GM19023 (cell line): ENCODE results near the gene ALPL.
"Not testable (repeated sequence)": the region's sequence is repeated elsewhere in the genome, so short reads cannot be mapped to it uniquely, and the experiment has no call there.

Source experiments
- ATAC-seq: cut with Tn5 transposase; IDR thresholded peaks from one replicate; pipeline ENCODE4 v1.9.1; 2021; ENCODE audit warnings: mild to moderate bottlenecking, moderate library complexity; ENCODE audit not compliant: unreplicated experiment

ALPL gene

DNA sequence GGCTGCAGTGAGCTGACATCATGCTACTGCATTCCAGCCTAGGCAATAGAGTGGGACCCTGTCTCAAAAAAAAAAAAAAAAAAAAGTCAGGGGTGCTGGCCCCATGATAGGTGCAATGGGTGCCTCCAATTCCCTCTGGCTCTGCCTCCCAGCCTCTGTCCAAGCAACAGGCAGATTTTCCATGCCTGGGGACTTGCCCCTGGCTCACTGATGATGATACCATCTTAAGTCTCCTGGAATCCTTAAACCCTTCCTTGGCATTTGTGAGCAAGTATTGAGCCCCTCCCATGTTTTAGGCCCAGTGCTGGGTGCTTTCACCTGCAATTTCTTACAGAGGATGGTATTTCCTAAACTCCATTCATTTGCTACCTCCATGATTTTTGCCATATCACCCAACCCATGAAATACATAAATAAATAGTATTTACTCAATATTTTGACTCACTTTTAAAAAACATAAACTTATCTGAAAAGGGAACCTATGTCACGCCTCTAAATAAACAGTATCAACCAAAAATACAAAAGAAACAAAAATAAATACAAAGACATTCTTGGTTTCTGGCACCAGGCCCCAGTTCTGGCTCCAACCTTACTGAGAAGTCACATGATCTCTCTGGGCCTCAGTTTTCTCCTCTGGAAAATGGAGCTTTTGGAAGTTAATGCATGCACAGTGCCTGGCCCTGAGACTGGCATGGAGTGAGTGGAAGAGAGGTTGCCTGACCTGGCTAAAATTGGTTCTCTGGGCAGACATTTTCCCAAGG, 1.5 kb upstream of the ALPL start:
- no peak for ATAC-seq

DNA sequence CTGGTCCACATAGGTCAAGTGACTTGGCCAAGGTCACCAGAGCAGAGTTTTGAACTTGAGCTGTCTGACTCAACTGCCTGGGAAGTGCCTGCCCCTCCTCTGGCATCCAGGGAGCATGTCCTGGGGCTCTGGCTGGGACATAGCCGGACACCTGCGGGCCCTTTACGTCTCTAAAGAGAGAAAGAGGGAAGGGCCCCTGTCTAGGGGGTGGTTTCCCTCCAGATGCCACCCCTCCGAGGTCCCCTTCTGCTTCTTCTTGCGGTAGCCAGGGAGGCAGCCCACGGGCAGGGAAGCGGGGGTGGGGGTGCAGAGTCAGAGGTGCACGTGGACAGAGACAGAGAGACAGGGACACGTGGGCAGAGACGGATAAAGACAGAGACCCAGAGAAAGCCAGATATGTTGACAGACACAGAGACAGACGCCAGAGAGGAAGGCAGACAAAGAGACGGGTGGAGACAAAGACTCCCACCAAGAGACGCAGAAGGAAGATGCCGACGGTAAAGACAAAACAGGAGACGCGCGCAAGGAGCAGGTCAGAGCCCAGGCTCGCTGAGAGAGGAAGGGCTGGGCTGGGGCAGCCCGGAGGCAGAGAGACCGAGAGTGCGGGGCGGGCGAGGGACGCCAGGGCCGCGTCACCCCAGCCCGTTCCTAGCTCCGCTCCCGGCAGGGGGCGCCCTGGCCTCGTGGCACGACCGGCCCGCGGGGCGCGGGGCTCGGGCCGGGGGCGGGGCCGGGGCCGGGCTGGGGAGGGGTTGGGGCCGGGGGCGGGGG, 458 bp upstream of the ALPL start:
- ATAC-seq, result no peak

DNA sequence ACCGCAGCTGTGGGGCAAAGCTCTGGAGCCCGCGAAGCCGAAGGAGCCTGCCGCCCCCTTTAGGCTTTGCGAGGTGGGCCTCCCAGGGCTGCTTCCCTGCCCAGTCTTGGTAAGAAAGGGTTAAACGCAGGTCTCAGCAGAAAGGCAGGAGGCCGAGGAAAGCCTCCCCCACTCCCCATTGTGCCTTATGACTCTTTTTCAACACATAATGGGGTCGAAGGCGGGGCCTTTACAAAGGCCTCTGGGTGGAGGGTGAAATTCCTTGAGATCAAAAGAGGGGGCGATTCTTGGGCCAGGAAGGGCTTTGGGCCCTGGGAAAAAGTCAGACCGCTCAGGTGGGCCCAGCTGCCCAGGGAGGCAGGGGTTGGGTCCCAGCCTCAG, 880 bp downstream of the ALPL start:
- no peak for ATAC-seq

DNA sequence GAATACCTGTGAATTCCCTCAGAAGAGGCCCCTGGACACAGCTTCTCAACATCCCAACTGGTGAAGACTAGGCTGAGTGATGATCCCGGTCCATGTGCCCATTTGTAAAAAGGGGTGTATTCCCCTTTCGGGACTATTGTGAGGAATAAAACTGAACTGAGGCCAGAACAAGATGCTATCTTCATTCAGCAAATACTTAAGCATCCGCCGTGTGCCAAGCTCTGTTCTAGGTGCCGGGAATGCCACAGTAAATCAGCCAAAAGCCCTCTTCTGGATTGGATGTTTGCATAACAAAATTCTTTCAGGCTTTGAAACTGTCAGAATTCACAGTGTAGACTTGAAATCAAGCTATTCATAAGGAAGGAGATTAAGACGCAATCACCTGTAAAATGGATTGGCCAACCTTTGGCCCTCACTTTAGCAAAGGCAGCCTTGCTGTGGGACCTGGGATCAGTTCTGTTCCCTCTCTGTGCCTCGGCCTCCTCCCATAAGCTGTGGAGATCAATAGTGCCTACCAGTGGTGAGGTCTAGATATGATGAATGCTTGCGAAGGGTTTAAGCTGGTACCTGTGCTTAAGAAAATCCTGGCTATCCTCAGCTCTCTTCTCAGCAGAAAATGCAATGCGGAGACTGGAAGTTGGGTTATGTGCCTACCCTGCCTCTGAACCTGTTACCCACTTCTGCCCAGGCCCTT, 1.8 kb downstream of the ALPL start:
- no peak for ATAC-seq

DNA sequence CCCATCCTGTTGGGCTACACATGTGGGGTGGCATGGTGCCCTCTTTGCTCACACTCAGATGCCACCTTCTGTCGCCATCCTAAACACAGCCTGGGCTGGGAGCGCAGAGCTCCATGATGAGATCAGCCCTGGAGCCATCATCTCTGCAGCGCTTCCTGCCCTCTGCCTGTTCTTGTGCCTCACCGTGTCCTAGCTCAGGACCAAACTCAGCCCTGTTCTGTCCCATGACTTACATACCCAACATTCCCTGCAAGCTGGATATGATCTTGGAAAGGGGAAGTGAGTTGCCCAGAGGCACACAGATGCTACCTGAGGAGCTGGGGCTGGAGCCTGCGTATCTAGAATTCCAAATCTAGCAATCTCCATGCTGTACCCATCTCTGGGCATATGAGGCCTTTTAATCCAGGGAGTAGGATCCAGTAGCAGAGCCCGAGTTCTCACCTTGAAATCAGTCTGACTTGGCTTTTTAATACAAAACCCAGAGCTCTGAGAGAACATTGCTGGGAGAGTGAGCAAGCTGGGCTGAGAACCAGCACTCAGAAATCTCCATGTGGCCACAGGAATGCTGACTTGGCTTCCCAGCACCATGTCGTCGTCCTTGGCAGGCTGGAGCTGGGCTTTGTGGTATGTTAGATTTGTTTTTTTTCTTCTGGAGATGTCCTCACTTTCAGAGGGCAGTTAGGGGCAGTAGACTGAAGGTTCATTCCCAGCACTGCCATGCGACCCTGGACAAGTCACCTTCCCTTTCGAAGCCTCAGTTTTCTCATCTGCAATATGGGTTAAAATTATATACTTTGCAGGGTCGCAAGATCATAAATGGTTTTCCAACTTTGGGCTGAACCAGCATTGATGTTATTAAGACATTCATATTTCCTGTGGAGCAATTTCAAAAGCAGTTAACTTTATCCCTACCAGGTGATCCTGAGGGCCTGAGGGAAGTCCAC, 2.6 kb downstream of the ALPL start:
- no peak for ATAC-seq

DNA sequence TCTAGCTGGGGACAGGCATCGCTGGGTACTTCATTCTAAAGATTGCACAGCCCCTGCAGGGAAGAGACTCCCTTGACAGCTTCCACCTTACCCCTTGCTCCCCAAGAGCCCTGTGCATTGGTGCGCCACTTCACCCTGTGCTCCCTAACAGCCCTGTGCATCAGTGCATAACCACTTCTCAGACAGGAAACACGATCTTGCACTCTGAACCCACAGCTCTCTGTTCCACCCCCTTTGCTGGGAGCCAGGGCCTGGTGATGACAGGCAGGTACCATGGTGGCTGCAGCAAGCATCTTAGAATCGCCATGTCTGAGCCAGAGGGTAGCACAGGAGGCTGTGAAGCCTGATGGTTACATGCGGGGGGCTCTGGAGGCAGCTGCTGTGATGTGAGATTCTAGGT, 5.0 kb downstream of the ALPL start:
- ATAC-seq, result no peak

DNA sequence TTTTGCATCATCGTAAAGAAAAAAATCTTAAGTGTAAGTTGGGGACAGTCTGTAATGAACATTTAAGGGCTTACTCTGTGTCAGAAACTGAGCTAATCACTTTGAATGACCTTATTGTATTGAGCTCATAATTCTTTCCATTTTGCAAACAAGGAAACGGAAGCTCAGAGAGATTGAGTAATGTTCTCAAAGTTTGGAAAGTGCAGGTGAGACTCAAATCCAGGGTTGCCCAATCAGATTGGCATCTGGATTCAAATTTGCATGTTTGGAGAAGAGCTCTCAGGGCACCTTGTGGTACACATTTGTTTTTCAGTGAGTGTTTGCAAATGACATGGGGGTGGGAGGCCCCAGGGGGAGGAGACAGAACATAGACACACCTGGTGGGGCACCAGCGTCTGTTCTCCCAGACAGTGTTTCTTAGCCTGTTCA, 8.0 kb downstream of the ALPL start:
- no peak for ATAC-seq

DNA sequence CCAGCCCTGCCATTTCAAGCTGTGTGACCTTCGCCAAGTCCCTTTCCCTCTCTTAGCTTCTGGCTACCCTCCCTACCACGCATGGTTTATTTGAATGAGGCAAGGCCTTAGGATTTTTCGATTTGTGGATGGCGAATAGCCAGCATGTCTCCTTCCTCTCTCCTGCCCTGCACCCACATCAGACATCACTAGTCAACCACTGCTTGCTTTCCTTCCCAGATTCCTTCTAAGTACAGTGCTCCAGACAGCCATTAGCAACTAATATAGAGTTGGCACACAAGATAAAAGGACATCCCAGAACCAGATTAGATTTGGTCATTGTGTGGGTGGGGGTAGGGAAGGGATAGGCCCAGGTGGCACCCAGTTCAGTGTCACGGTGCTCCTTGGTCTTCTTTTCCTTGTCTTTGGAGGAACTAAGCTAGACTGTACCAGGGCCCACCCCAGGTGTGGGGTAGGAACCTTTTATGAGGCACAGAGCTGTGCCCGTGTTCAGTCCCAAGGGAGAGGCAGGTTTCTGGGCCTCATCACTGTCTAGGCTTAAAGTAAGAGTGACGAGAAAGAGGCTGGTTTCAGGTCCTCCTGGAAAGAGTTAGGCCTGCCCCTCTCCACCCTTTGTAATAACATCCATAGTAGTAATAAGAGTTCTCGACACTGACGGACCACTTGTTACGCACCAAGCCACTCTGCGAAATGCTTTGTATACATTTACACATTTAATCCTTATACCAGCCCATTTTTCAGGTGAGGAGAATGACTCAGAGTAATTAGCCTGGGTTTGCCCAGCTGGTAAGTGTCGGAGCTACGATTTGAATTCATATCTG, 8.6 kb downstream of the ALPL start:
- ATAC-seq, result no peak

DNA sequence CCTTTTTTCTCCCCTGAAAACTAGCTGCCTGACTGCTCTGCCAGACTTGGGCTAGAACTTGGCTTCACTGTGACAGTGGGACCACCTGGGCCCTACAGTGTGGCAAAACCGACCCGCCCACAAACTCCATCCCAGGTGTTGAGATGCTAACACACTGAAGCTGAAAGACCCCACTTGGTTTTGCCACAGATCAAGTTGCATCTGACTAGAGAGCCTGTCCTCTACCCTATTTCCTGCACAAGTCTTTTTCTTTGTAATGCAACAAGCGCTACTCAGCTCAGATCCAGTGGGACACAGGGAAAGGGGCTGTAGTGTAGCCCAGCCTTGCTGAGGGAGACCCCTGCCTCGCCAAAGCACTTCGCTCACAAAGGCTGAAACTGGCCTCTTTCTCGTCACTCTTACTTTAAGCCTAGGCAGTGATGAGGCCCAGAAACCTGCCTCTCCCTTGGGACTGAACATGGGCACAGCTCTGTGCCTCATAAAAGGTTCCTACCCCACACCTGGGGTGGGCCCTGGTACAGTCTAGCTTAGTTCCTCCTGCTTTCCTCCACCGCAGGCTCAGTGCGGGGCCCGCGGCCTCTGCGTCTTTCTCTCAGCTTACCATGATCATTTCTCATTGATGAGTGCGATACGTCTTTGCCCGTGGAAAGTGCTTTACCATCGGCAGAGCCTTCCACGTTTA, 9.7 kb downstream of the ALPL start:
- no peak for ATAC-seq

DNA sequence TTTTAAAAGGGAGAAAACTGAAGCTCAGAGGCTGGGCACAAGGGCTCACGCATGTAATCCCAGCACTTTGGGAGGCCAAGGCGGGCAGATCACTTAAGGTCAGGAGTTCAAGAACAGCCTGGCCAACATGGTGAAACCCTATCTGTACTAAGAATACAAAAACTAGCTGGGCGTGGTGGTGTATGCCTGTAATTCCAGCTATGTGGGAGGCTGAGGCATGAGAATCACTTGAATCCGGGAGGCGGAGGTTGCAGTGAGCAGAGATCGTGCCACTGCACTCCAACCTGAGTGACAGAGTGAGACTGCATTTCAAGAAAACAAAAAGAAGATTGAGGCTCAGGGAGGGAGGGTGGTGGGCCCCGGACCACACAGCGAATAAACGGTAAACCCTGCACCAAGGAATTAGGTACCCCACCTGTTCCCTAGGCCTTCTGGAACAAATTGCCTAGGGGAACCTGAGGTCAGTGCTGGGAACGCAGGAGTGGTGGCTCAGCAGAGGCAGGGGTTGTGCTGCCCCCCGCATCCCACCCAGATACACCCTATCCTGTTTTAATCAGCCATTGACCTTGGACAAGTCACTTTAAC, 10.4 kb downstream of the ALPL start:
- not testable (repeated sequence) for ATAC-seq

DNA sequence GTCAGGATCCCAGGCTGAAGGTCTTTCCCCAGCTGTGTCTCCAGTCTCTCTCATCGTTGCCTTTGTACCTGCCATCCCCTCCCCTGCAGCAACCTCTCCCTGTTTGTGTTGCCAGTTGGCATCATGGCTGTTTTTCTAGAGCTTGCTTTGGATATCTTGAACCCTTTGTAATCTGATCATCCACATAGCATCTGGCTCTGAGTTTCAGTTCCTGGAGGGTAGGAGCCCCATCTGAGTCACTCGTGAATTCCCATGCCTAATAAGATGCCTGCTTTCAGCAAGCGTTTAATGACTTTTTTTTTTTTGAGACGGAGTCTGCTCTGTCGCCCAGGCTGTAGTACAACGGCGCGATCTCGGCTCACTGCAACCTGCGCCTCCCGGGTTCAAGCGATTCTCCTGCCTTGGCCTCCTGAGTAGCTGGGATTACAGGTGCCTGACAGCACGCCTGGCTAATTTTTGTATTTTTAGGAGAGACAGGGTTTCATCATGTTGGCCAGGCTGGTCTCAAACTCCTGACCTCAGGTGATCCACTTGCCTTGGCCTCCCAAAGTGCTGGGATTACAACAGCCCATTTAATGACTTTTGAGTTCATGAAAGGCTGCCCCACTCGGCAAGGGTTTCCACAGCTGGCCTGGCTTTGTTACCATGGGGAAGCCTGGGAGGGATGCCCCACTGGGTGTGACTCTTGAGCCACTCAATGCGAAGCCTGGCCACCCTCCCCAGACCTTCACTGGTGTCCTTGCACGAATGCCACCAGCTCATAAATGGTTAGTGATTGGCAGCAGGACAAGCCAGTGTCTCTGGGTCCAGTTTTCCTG, 11.9 kb downstream of the ALPL start:
- no peak for ATAC-seq

DNA sequence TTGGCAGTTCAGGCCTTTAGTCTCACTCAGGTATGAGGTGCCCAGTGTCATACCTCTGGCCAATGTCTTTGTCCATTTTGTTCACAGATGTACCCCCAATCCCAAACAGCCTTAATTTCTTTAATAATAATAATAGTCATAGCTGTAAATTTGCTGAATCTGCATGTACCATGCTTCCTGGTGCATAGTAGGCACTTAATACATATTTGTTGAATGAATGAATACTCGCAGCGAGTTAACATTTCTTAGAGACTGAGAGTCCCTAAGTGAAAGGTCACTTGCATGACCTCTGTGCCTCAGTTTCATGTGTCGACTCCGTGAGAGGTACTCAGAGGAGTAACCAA, 12.5 kb downstream of the ALPL start:
- ATAC-seq, result no peak

DNA sequence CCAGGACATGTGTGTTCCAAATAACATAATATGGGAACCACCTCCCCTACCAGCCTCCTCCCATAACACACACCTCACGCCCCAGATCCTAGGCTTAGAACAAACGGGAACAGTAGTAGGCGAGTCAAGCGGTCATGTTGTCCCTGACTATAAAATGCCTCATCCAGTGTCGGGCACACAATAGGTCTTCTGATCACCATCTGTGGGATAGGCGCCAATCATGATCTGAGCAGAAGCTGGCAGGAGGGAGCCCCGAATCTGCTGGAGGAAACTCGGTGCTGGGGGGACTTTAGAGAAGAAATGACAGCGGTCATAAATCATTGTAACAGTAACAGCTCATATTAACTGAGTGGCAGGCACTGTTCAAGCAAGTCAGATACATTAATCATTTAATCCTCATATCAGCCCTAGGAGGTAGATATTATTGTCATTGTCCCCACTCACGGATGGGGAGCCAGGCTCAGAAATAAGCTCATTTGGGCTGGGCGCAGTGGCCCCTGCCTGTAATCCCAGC, 13.4 kb downstream of the ALPL start:
- no peak for ATAC-seq

DNA sequence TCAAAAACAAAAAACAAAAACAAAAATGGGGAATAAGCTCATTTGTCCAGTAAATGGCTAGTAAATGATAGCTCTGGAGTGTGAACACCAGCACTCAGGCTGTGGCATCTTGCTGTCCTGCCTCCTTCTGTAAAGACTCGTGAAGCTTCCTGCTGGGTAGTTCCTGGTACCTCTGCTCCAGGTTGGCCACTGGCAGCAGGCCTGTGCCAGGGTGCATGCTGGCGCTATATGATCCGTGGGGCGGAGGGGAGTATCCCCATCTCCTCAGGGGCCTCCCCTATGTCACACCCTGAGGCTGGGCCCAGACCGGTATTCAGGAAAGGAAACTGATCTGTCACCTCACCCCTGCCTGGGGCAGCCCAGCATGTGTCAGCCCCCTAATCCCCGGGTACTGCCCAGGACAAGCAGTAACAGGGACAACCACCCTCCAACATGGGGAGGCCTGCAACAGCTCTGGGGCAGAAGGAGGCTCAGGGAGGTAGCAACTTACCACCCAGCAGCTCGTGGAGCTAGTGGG, 14.1 kb downstream of the ALPL start:
- ATAC-seq, result no peak

DNA sequence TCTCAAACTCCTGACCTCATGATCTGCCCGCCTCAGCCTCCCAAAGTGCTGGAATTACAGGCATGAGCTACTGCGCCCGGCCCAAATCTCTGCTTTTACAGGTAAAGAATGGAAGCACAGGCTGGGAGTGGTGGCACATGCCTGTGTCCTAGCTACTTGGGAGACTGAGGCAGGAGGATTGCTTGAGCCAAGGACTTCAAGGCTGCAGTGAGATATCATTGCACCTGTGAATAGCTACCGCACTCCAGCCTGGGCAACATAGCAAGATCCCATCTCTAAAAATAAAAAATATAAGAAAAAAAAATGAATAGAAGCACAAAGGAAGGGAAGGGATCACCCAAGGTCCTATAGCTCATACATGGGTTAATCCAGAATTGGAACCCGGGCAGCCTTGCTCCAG, 15.0 kb downstream of the ALPL start:
- no peak for ATAC-seq

DNA sequence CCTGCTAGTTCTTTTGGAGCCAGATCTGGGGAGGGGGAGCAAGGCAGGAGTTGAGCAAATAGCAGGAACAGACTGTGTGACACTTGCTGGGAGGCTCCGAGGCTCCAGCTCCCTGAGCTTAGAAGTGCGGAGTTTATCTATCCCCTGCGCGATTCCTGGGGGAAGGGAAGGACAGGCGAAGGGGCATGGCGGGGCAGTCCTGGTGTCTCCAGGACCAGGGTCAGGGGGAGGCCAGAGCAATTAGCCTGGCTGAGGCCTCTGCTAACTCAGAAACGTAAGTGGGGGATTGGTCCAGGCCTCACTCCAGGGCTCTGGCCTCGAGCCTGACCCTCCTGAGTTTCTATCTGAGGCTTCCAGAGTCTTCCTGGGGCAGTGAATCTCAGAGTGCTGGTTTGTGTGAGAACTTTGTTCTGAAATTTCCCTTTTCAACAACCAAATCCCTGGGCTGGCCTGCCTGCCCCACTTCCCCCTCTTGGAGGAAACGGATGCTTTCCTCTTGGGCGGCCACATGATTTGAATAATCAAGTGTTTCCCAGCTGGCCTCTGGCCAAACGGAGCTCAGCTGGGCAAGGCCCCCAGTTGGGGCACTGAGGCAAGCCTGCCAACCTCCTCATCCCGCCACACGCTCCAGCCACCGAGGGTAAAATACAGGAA, 15.6 kb downstream of the ALPL start:
- no peak for ATAC-seq

DNA sequence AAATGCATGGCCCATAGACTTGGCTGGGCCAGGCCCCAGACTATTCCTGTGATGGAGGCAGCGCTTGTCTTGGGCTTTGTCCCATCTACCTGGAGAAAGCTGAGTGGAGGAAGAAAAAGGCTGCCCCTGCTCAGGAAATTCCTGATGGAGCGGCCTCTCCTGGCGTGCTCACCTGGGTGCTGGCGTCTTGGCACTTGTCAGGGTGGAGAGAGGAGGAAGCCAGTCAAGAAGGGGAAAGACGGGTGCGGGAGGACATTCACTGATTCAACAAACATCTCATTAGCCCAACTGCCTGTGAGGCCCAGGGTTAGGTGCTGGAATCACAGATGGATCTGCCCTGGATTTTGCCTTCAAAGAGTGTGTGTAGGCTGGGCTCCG, 16.1 kb downstream of the ALPL start:
- ATAC-seq, result no peak
